Neutrophil (primary cell): ENCODE measurements around the gene TMEM44.

Experiments
- H3K27ac ChIP-seq: fragments of 200-600 bp; sonication (generic); 2 replicates; pipeline ENCODE4 v1.5.1; 2016; ENCODE audit warnings: mild to moderate bottlenecking, moderate library complexity
- H3K27me3 ChIP-seq: fragments of 200-600 bp; sonication (generic); 2 replicates; pipeline ENCODE4 v1.6.0; 2016; ENCODE audit warnings: mild to moderate bottlenecking
- H3K36me3 ChIP-seq: fragments of 200-600 bp; sonication (generic); 2 replicates; pipeline ENCODE4 v1.5.1; 2017
- H3K4me1 ChIP-seq, 2 experiments: fragments of 200-600 bp in 1 of 2; sonication (generic) in 1 of 2; 1 replicate in 1 of 2; 2 replicates in 1 of 2; pipeline versions ENCODE4 v1.5.1 to v1.6.1; 2013 to 2016; ENCODE audit warnings: low read depth in 1 of 2, low read length in 1 of 2, mild to moderate bottlenecking in 1 of 2, moderate library complexity in 1 of 2; ENCODE audit not compliant: control insufficient read depth in 1 of 2, insufficient read depth in 1 of 2
- H3K4me3 ChIP-seq, 2 experiments: fragments of 200-600 bp in 1 of 2; sonication (generic) in 1 of 2; 1 replicate in 1 of 2; 2 replicates in 1 of 2; pipeline ENCODE4 v1.5.1; 2013 to 2016; ENCODE audit warnings: low read depth in 1 of 2, low read length in 1 of 2, mild to moderate bottlenecking in 1 of 2, moderate library complexity in 1 of 2
- H3K9me3 ChIP-seq: fragments of 200-600 bp; sonication (generic); 2 replicates; pipeline ENCODE4 v1.5.1; 2016
- CTCF ChIP-seq: fragments of 200-600 bp; sonication (generic); IDR thresholded peaks from 2 replicates; pipeline ENCODE4 v1.5.1; 2016; ENCODE audit warnings: antibody characterized with exemption

TMEM44 gene

GRCh38 chr3:194622621-194623340 lies 10.4 kb downstream of the TMEM44 start:
- Histone ChIP-seq H3K4me3 (no peak overlapping the region), H3K9me3 (no peaks in the 10 kb centered on the region), H3K27ac (no peak overlapping the region), H3K4me1 (peaks cover 4% of the 10 kb centered on the region in 2 experiments), H3K27me3 (no peaks in the 10 kb centered on the region), H3K36me3 (peaks cover 25% of the 10 kb centered on the region)
- no peak for TF ChIP-seq CTCF

DNA sequence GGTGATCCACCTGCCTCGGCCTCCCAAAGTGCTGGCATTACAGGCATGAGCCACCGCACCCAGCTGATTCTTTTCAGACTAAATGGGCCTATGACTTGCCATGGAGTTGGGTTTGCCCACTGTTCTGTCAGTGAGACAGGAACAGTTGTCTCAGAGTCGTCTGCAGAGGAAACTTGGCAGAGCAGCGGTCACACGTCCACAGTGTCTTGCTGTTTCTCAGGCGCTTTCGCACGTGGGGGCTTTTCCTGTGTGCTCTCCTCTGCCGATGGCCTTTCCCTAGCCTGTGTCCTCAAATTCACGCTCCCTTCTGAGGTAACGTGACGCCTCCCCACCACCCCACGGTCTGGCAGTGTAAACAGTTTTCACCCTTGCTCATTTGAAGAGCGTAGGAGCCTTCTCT lies 11.3 kb downstream of the TMEM44 start:
- H3K9me3 ChIP-seq: no peaks in the 10 kb centered on the region
- peaks cover 4% of the 10 kb centered on the region in 2 experiments for H3K4me1 ChIP-seq
- no peaks in the 10 kb centered on the region for H3K27me3 ChIP-seq
- H3K4me3 ChIP-seq: no peak overlapping the region
- TF ChIP-seq CTCF: no peak
- H3K27ac ChIP-seq: no peak overlapping the region
- H3K36me3 ChIP-seq: peaks cover 18% of the 10 kb centered on the region

GRCh38 chr3:194620196-194620595 lies 13.0 kb downstream of the TMEM44 start:
- Histone ChIP-seq H3K4me1 (peaks cover 4% of the 10 kb centered on the region in 2 experiments), H3K9me3 (no peaks in the 10 kb centered on the region), H3K27ac (no peak overlapping the region), H3K4me3 (no peak overlapping the region), H3K36me3 (peaks cover 9% of the 10 kb centered on the region), H3K27me3 (no peaks in the 10 kb centered on the region)
- no peak for TF ChIP-seq CTCF

GRCh38 chr3:194619741-194620140 lies 13.5 kb downstream of the TMEM44 start:
- Histone ChIP-seq H3K9me3 (no peaks in the 10 kb centered on the region), H3K36me3 (peaks cover 5% of the 10 kb centered on the region), H3K4me1 (peaks cover 4% of the 10 kb centered on the region in 2 experiments), H3K27me3 (no peaks in the 10 kb centered on the region), H3K27ac (no peak overlapping the region), H3K4me3 (no peak overlapping the region)
- no peak for TF ChIP-seq CTCF

DNA sequence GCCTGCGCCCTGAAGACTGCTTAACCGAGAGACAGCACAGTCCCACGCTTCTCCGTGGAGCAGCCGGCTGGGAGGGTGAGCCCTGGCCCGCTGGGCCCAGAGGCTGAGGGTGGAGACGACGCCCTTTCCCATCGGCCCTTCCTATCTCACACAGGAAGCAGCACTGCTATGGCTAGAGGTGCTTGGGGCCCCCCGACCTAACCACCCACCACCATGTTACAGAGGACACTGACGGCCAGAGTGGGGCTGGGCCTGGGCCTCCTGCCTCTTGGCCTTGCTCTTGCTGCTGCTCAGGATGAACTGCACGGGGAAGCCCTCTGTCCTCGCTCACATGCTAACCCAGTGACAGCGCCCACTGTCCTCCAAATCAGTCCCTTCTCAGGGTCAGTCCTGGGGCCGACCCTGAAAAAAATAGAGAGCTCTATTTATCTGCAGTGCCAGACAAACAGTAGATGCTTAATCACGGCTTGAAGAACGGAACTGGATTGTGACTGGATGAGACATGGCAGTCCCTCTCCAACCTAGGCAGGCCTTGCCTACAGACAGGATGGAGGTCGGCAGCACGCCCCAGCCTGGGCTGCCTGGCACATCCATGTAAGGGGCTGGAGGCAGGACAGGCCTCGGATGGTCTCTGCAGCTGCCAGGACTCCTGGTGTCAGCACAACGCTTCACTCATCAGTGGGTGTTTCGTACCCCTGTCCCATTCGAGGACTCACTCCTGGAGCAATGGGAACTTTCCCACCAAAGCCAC lies 14.2 kb downstream of the TMEM44 start:
- no peaks in the 10 kb centered on the region for H3K27me3 ChIP-seq
- TF ChIP-seq CTCF: no peak
- H3K4me3 ChIP-seq: no peak overlapping the region
- peaks cover 4% of the 10 kb centered on the region in 2 experiments for H3K4me1 ChIP-seq
- no peaks in the 10 kb centered on the region for H3K9me3 ChIP-seq
- no peak overlapping the region for H3K27ac ChIP-seq
- H3K36me3 ChIP-seq: peaks cover 5% of the 10 kb centered on the region
